GM12891 (cell line): ENCODE measurements around the gene ZBTB16.

ENCODE experiments used
- DNase-seq: peaks from one replicate; pipeline ENCODE4 v3.0.0; 2011; ENCODE audit warnings: low spot score; ENCODE audit not compliant: insufficient read length
- FAIRE-seq: peaks from 2 replicates; lab custom pipeline; 2011; peaks lifted over from hg19 to GRCh38; lab: Jason Lieb, UNC
- PAX5 ChIP-seq: IDR thresholded peaks from 2 replicates; pipeline ENCODE4 v1.6.1; 2011; ENCODE audit warnings: low read length, moderate library complexity, mild to moderate bottlenecking; ENCODE audit not compliant: insufficient read depth, severe bottlenecking
- POLR2A ChIP-seq: IDR thresholded peaks from 2 replicates; pipeline ENCODE4 v1.6.1; 2011; ENCODE audit warnings: low read depth, low read length, control low read depth
- POLR2AphosphoS5 ChIP-seq: IDR thresholded peaks from 2 replicates; pipeline ENCODE4 v1.6.1; 2011; ENCODE audit warnings: low read depth, low read length, control low read depth
- POU2F2 ChIP-seq: IDR thresholded peaks from 2 replicates; pipeline ENCODE4 v1.6.1; 2011; ENCODE audit warnings: low read depth, mild to moderate bottlenecking, control low read depth, low read length, moderate library complexity
- SPI1 ChIP-seq: IDR thresholded peaks from 2 replicates; pipeline ENCODE4 v1.6.1; 2011; ENCODE audit warnings: low read depth, low read length, control low read depth
- TAF1 ChIP-seq: IDR thresholded peaks from 2 replicates; pipeline ENCODE4 v1.6.1; 2011; ENCODE audit warnings: low read depth, low read length, control low read depth

Gene ZBTB16

DNA sequence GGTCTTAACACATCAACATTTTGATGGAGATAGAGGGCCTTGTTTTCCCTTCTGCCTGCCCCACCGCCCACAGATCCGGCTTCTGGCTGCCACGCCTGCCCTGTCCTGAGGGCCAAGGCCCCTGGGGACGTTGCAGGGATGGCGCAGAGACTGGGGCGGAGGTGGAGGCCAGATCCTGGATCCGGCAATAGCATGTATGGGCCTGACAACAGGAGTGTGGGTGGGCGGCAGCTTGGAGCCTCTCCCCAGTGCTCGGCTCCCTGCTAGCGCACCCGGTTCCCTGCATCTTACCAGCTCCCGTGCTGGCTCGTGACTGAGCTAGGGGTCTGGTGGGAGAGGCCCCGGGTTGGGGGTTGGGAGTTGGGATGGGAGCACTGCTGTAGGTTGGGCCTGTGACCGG is 95.6 kb downstream of the ZBTB16 start:
- FAIRE-seq (no peak), DNase-seq (no peak)
- TF ChIP-seq POLR2A = no peak
- no peak for TF ChIP-seq PAX5
- no peak for TF ChIP-seq SPI1
- TF ChIP-seq POU2F2 = no peak
- no peak for TF ChIP-seq TAF1
- TF ChIP-seq POLR2AphosphoS5 = no peak

DNA sequence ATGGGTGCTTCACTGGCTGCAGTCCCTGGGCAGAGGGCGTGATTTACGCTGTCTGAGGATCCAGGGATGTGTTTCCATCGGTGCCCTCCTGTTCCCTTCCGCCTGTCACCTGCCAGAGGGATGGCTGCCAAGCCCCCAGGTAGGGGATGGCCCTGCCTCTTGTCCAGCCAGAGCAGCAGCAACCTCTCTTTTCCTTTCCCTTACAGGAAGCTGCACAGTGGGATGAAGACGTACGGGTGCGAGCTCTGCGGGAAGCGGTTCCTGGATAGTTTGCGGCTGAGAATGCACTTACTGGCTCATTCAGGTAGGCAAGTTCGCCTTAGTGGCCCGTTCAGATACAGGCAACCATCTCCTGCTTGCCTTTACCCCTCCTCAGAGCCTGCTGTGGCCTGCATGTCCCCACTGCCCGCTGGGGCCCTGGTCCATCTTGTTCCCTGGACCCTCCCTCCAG is 96.6 kb downstream of the ZBTB16 start:
- TF ChIP-seq PAX5 (no peak), POLR2A (no peak), POLR2AphosphoS5 (no peak), TAF1 (no peak), POU2F2 (no peak), SPI1 (no peak)
- FAIRE-seq (no peak), DNase-seq (no peak)

DNA sequence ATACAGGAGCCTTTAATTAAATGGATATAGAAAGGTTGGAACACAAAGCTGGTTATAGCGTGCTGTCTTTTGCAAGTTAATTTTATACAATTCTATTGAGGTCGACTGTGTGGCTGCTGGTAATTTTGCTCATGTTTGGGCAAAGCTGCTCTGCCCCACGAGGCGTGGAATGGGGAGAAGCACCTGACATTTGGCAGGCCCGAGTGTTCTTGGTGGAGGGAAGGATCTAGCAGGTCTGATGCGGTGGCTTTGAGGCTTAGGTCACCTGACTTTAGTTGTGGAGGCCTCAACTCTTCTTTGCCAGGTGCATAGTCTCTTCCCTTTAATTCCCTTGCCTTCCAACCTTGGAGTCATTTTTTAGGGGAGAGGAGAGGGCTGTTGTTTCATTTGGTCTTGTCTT is 97.3 kb downstream of the ZBTB16 start:
- DNase-seq = no peak
- FAIRE-seq = no peak
- TF ChIP-seq POLR2AphosphoS5 (no peak), PAX5 (no peak), TAF1 (no peak), POU2F2 (no peak), SPI1 (no peak), POLR2A (no peak)

DNA sequence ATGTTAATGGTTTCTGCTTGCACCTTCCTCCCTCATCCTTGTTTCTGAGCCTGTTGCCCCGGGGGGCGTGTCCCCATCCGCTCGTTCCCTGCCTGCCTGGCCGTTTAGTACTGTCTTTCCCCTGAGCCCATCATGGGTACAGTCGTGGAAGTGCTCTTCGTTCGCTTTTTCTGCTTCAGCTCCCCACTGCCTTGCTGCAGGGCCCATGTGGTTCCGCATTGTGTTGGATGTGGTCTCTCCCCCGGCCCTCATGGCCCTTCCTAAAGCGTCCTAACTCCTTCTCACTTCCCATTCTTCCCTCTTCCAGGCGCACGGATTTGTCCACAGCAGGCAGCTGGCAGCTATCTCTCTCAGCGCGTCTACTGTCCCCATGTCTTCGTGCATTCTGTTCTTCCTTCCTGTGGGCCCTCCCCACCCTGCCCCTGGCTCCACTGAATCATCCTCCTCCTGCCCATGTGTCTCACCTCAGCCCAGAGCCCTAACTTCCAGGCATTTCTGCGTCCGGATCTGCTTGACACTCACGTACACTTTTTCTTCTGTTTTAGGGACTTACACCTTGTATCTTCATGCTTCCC is 98.1 kb downstream of the ZBTB16 start:
- no peak for DNase-seq
- FAIRE-seq = no peak
- no peak for TF ChIP-seq SPI1
- TF ChIP-seq POU2F2 = no peak
- TF ChIP-seq POLR2A = no peak
- no peak for TF ChIP-seq TAF1
- no peak for TF ChIP-seq PAX5
- TF ChIP-seq POLR2AphosphoS5 = no peak

DNA sequence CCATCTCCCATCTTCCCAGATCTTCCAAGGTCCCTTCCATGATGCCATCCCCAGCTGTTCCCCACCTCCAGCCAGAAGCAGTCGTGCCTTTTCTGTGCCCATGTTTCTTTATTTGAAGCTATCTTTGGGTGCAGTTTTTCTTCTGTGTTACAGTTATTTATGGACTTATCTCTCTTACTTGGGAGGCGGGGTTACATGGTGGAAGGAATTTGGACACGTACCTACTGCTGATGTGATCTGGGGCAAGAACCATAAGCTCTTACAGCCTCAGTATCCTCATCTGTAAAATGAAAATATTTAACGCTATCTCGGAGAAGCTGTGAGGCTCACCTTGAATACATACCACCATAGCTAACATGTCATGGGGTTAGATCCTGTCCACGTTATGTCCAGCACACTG is 98.9 kb downstream of the ZBTB16 start:
- FAIRE-seq (no peak), DNase-seq (no peak)
- TF ChIP-seq TAF1 = no peak
- no peak for TF ChIP-seq POLR2A
- no peak for TF ChIP-seq PAX5
- no peak for TF ChIP-seq POLR2AphosphoS5
- no peak for TF ChIP-seq POU2F2
- TF ChIP-seq SPI1 = no peak

DNA sequence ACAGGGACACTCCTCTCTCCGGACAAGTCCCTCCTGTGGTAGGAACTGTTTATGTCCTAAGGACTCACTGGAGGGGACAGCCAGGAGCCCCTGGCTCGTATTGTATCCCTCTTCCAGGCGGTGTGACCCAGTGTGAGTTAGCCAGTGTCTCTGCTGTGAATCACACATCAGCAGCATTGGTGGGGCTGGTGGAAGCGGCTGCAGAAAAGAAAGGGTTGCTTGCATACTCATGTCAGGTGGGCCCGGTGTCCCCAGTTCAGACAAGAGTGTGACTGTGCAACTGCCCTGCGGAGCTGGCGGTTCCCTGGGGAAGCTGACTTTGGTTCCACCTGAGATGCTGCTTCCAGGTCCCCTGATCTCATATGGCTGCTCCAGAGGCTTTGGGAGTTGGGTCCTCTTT is 99.4 kb downstream of the ZBTB16 start:
- FAIRE-seq = no peak
- no peak for TF ChIP-seq PAX5
- TF ChIP-seq POLR2A = no peak
- no peak for TF ChIP-seq POLR2AphosphoS5
- no peak for TF ChIP-seq SPI1
- no peak for DNase-seq

DNA sequence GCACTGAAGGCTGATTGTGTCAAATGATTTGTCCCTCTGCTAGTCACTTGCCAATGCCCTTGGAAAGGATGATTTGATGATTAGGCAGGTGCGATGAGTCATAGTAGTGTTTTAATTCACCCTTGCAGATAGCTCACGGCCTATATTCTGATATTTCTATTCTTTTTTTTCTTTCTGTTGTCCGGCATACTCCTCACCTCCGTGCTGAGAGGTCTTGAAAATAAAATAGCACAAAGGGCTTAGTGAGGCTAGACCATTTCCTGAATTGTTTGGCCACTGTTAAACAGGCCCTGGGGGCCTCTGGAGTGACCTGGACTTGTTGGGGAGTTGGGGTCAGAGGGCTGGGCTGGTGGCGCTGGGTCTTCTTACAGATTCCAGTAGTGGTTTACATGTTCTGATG is 99.8 kb downstream of the ZBTB16 start:
- no peak for DNase-seq
- TF ChIP-seq TAF1 (no peak), PAX5 (no peak), POLR2A (no peak), SPI1 (no peak)
- no peak for FAIRE-seq

DNA sequence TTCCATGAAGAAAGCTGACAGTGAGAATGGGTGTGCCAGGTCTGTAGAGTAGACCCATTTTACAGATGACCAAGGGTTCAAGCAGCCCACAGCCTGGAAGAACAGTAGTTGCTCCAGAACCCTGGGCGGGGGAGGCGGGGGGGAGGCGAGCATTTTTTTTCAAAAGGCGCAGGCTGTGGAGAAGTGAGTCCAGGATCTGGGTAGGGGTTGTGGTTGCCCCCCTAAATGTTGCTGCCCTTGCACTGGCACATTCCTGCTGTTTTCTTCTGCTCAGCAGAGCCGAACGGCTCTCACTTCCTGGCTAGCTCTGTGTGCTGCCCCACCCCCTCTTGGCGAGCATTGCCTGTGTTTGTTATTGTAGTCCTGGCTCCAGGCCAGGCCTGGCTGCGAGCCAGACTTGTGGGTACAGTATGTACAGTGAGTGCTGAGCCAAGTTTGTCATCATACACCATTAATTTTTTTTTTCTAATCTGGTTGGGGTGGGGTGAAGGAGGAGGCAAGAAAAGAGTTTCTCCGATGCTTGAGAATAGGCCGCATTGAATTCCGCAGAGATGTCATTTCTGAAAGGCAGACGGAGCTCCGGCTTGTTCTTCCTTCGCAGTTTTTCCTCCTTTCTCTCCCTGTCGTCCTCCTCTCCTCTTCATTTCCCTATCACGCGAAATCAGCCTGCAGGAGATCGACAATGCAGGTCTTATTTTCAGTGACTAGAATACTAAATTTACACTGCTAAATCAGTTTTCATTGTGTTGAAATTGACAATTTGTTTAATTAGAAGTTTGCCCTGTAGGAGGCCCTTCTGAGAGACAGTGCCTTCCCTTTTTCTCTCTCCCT is 100.5 kb downstream of the ZBTB16 start:
- FAIRE-seq (no peak), DNase-seq (no peak)
- TF ChIP-seq TAF1 = no peak
- no peak for TF ChIP-seq SPI1
- no peak for TF ChIP-seq PAX5
- TF ChIP-seq POLR2A = no peak
- no peak for TF ChIP-seq POU2F2
- no peak for TF ChIP-seq POLR2AphosphoS5

DNA sequence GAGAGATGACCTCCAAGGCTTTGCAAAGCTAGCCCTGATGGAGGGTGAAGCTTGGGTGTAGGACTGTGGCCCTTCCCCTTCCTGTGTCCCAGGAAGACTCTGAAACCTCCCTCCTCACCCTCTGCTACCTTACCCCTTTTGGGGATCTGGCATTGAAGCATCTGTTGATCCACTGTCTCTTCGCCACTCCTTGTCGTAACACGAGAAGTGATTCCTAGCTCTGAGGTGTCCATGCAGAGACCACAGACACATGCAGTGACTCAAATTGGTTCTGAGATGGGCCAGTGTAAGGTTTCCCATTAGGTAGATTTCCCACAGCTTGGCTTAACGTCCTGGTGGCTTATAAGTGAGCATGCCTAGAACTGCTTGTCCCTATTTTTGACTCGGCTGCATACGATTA is 101.4 kb downstream of the ZBTB16 start:
- no peak for TF ChIP-seq SPI1
- no peak for TF ChIP-seq POLR2AphosphoS5
- TF ChIP-seq POU2F2 = no peak
- TF ChIP-seq POLR2A = no peak
- no peak for TF ChIP-seq TAF1
- TF ChIP-seq PAX5 = no peak
- FAIRE-seq = no peak
- no peak for DNase-seq

DNA sequence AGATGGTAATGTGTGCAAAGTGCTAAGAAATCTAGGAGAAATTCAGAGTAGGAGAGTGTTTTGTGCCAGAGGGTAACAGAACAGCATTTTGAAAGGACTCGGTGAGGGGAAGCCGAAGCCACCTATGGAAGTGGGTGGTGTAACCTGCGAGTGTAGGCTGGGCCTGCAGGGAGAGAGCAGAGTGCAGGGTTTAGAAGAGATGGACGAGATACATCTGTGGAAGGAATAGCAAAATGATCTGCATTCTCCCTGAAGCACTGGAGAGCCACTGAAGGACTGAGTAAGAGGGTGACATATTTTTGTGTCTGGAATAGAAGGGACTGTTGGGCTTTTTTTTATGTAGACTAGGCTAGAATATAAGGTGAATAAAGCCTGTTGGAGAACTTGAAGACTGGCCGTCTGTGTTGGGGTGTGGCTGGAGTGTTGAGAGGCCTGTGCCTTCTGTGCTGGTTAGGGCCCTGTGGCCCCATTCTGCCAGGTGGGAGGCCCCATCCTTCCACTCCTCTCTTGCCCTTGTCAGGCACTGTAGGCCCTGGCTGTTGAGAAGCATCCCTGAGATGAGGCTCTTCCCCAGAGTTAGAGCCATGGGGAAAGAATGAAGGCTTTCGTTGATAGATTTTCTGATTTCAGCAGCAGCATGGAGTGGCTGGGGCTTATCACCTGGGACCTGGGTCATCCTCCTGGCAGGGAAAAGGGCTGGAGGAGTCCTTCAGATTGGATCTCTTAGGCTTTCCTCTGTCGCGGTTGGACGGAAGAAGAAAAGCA is 102.2 kb downstream of the ZBTB16 start:
- TF ChIP-seq POLR2AphosphoS5 (no peak), POU2F2 (no peak), SPI1 (no peak), TAF1 (no peak), PAX5 (no peak), POLR2A (no peak)
- FAIRE-seq = no peak
- no peak for DNase-seq
